Stimulated activated CD8-positive, alpha-beta memory T cell treated with anti-CD3 and anti-CD28 coated beads, Interleukin-15, amount 100 ng/mL, for 48 hours (primary cell): ENCODE data around the gene P2RX4.
"Not testable (repeated sequence)": the region's sequence is repeated elsewhere in the genome, so short reads cannot be mapped to it uniquely, and the experiment has no call there.

Experiments used
- DNase-seq, 2 donors: peaks; one replicate each; pipeline ENCODE4 v3.0.0-alpha.2; 2020; ENCODE audit warnings: low read depth in 2 of 2

Gene P2RX4, protein sequence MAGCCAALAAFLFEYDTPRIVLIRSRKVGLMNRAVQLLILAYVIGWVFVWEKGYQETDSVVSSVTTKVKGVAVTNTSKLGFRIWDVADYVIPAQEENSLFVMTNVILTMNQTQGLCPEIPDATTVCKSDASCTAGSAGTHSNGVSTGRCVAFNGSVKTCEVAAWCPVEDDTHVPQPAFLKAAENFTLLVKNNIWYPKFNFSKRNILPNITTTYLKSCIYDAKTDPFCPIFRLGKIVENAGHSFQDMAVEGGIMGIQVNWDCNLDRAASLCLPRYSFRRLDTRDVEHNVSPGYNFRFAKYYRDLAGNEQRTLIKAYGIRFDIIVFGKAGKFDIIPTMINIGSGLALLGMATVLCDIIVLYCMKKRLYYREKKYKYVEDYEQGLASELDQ

DNA sequence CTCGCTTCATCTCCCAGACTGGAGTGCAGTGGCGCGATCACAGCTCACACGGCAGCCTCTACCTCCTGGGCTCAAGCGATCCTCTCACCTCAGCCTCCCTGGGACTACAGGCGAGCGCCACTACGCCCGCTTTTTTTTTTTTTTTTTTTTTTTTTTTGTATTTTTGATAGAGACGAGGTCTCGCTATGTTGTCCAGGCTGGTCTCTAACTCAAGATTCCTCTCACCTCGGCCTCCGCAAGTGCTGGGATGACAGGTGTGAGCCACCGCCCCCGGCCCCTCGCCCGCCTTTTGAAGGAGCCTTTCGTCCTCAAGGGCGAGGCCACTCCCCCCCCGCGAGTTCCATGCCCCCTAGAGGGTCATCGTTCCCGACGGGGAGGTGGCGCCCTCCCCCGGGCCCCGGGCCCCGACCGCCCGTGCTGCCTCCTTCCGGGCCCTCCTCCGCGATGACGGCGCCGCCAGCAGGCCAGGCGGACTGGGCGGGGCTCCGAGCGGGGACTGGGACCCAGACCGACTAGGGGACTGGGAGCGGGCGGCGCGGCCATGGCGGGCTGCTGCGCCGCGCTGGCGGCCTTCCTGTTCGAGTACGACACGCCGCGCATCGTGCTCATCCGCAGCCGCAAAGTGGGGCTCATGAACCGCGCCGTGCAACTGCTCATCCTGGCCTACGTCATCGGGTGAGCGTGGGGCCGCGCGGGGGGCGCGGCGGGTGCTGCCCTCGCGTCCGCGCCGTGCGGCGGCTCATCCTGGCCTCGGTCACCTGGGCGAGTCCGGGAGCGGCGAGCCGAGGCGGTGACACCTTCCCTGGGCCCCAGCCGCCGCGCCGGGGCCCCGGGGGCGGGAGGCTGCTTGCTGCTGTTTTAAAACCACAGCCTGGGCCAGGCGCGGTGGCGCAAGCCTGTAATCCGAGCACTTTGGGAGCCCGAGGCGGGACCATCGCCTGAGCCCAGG is at the start of gene P2RX4:
TSS of gene P2RX4 (plus strand) at position 506 of the 949 bp plus-strand sequence. CDS start at position 542, 36 bp downstream.
- DNase-seq: peak; percentile 87 to 89

DNA sequence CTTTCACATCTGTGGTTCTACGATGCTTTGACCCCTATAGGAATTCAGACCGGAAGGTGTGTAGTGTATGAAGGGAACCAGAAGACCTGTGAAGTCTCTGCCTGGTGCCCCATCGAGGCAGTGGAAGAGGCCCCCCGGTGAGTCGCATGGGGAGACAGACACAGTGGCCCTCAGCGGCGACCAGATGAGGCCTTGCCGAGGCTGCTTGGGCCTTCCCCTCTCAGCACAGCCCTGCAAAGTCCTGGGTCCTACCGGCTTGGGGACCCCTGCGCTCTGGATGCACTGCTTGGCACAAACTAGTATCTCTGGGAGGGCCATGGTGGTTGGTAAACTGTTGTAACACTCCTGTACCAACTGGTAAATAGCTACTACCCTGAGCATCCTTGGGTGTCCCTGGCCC is 47.5 kb upstream of the P2RX4 start:
- no peak for DNase-seq

DNA sequence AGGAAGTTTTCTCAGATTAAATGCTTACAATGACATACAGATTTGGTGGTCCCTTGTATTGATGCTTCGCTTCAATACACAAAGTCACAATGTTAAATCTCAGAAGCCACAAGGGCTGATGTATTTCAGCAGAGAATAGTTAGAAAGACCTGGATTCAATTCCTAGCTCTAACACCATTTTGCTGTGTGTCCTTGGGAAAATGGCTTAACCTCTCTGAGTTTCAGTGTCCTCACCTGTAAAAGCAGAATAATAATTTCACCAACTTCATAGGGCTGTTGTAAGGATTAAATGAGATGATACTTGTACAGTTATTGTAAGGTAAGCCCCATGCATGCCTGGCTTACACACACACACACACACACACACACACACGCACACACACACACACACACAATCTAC is 46.9 kb upstream of the P2RX4 start:
- no peak for DNase-seq

DNA sequence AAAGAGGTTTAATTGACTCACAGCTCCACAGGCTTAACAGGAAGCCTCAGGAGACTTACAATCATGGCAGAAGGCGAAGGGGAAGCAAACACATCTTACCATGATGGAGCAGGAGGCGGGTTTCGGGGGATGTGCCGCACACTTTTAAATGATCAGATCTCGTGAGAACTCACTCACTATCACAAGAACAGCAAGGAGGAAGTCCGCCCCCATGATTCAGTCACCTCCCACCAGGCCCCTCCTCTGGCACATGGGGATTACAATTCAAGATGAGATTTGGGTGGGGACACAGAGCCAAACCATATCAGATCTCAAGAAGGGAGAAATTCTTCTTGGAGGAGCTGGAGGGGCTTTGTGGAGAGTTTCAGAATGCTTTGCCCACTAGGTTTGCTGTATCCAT is 45.1 kb upstream of the P2RX4 start:
- DNase-seq: not testable (repeated sequence)

DNA sequence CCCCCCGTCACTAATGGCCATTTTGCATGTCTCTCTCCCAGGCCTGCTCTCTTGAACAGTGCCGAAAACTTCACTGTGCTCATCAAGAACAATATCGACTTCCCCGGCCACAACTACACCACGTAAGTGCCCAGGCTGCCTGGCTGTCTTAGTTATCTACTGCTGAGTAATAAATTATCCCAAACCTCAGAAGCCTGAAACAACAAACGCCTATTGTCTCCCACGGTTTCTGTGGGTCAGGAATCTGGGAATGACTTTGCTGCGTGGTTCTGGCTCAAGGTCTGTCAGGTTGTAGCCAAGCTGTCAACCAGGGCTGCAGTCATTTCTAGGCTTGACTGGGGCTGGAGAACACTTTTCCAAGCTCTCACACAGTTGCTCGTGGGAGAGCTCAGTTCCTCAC is 44.6 kb upstream of the P2RX4 start:
- no peak for DNase-seq

DNA sequence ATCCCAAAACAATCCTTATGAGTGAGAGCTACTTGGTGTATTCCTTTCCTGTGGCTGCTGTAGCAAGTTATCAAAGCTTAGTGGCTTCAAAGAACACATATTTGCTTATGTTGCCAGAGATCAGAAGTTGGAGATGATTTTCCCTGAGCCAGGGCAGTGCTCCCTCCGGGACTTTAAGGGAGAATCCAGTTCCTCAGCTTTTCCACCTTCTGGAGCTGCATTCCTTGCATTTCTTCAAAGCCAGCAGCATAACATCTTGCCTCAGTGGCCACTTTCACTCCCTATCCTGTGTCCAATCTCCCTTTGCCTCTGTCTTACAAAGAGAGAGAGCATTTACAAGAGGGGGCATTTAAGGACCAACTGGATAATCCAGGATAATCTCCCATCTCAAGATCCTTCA is 43.6 kb upstream of the P2RX4 start:
- no peak for DNase-seq

DNA sequence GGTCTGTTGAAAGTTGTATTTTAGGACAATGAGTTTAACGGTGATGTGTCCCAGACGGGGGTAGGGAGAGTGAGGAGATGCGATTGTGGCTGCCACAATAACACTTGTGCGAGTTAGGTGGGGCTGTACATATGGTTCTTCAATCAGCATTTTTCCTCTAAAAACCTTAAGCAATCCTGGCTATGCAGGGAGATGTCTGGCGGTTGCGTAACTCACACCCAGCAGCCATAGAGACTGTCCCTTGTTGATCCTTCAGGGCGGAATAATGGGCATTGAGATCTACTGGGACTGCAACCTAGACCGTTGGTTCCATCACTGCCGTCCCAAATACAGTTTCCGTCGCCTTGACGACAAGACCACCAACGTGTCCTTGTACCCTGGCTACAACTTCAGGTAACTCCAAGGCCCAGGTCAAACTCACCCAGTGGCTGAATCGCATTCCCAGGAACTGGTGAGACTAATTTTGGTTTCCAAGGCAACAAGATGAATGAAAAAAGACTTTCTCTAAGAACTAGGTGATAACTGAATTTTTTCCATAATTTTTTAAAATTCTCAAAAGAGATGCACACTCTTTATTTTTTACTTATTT is 42.6 kb upstream of the P2RX4 start:
- DNase-seq: no peak

DNA sequence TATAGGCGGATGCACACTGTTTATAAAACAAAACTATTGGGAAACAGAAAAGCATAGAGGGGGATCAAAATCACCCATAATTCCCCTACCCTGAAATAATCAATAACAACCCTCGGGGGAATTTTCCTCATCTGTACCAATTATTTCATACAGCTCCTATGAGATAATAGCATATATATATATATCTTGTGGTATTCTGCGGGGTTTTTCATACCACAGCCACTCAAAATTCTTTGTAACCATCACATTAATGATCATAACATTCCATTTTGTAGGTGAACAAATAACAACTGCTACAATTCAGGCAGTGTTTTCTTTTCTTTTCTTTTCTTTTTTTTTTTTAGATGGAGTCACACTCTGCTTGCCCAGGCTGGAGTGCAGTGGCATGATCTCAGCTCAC is 42.0 kb upstream of the P2RX4 start:
- no peak for DNase-seq

DNA sequence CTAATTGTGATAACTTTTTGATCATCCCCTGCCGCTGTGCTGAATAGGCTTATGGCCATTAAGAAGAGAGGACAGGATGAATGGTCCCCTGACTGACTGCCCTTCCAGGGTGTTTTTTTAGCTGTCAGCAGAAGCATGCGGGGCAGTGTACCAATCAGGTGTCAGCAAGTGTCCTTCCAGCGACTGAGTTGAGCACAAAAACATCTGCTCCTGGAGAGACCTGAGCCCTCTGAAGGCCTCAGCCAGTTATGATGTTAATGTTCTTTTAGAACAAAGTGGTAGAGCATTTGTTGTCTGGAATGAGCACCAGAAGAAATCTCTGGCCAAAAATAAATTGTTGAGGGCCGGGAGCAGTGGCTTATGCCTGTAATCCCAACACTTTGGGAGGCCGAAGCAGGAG is 39.8 kb upstream of the P2RX4 start:
- DNase-seq: no peak

DNA sequence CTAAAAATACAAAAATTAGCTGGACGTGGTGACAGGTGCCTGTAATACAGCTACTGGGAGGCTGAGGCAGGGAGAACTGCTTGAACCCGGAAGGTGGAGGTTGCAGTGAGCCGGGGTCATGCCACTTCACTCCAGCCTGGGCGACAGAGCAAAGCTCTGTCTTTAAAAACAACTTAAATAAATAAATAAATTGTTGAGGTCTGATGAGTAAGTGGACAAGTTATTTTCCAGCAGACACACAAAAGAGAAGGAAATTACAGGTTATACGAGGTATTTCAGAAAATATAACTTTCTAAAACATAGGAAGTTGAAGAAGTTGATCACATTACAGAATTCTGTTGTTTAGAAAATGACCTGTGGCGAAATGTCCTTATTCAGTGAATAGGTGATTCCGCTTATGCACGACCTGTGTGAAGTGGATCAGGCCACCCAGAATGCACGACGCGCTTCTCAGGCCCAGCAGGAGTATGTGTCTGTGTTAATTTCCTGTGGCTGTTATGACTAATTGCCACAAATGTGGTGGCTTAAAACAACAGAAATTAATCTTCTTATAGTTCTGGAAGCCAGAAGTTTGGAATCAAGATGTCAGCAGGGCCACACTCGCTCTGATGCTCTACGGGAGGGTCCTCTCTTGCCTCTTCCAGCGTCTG is 39.2 kb upstream of the P2RX4 start:
- no peak for DNase-seq

DNA sequence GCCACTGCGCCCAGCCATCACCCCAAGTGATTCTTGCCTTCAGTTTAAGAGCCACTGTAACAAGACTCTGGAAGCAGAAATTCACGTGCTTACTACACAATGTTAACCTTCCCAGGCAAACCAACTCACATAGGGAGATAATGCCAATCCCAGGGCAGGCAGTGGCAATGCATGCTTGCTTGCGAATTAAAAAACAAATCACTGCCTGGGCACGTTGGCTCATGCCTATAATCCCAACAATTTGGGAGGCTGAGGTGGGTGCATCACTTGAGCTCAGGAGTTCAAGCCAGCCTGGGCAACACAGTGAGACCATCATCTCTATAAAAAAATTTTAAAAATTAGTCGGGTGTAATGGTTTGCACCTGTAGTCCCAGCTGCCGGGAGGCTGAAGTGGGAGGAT is 37.8 kb upstream of the P2RX4 start:
- DNase-seq: no peak

DNA sequence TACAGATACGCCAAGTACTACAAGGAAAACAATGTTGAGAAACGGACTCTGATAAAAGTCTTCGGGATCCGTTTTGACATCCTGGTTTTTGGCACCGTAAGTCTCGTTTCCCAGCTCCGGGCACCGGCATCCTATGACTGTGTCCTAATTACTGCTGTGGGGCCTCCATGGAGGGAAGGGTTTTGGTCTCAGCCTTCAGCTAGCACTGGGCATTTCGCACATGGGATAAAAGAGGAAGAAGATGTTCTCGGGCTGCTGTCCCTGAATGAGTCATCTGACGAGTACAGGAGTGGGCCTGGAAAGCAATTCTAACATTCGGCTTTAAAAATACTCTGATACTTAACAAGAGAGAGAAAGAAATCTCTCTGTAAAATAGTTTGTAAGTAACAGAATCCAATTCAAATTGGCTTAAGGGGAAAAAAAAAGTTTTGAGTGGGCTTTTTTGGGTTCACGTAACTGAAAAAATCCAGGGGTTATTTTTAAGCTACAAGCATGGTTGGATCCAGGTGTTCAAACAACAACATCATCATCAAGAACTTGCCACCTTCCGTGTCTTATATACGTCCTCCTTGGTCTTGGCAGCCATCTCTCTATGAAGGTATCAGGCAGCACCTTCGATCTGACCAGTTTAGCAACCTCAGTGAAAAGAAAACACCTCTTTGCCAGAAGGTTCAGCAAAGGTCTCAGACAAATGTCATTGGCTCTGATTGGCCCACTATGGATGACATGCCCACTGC is 34.4 kb upstream of the P2RX4 start:
- no peak for DNase-seq

DNA sequence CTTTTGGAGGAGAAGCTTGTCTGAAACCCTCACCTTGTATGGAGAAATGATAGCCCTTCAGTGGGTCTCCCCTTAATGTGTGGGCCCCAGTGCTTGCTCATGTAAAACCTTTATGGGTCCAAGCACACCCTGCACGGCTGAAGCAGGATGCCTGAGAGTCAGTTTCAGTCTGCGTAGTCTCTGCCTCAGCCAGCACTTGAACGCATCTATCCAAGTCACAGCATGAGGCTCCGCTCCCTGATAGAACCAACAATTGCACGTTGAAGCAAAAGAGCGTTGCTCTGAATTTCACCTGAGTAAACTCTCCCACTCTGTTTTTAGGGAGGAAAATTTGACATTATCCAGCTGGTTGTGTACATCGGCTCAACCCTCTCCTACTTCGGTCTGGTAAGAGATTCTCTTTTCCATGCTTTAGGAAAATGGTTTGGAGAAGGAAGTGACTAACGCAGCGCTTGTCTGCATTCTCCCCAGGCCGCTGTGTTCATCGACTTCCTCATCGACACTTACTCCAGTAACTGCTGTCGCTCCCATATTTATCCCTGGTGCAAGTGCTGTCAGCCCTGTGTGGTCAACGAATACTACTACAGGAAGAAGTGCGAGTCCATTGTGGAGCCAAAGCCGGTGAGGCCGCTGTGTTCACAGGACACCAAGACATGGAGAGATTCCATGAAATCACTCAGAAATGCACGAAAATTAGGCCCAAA is 33.0 kb upstream of the P2RX4 start:
- DNase-seq: no peak

DNA sequence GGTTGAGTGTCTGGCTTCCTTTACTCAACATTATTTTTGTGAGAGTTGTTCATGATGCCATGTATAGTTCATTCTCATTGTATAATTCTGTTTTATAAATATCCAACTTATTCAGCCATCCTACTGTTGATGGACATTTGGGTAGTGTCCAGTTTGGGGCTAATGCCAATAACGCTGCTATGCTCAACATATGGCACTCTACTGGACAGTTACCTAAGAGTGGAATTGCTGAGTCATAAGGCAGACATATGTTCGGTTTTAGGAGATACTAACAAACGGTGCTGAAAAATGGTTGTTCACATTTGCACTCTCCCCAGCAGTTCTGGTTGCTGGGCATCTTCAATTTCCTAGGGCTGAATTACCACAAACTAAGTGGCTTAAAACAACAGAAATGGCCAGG is 28.7 kb upstream of the P2RX4 start:
- DNase-seq: no peak

DNA sequence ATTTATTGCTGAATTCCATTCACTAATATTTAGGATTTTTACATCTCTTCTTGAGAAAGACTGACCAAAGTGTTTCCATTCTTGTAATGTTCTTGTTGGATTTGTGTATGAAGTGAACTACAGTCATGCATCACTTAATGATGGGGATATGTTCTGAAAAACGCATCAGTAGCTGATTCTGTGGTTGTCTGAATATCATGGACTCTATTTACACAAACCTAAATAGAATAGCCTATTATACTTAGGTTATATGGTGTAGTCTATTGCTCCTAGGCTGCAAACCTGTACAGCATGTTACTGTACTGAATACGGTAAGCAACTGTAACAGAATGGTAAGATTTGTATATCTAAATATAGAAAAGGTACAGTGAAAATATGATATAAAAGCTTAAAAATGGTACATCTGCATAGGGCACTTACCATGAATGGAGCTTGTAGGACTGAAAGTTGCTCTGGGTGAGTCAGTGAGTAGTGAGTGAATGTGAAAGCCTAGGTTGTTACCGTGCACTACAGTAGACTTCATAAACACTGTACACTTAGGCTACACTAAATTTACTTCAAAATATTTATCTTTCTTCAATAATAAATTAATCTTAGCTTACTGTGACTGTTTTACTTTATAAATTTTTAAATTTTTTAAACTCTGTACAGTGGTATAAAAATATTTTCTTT is 27.6 kb upstream of the P2RX4 start:
- DNase-seq: no peak

DNA sequence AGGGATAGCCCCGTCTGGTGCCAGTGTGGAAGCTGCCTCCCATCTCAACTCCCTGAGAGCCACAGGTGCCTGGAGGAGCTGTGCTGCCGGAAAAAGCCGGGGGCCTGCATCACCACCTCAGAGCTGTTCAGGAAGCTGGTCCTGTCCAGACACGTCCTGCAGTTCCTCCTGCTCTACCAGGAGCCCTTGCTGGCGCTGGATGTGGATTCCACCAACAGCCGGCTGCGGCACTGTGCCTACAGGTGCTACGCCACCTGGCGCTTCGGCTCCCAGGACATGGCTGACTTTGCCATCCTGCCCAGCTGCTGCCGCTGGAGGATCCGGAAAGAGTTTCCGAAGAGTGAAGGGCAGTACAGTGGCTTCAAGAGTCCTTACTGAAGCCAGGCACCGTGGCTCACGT is 25.5 kb upstream of the P2RX4 start:
- DNase-seq: no peak

DNA sequence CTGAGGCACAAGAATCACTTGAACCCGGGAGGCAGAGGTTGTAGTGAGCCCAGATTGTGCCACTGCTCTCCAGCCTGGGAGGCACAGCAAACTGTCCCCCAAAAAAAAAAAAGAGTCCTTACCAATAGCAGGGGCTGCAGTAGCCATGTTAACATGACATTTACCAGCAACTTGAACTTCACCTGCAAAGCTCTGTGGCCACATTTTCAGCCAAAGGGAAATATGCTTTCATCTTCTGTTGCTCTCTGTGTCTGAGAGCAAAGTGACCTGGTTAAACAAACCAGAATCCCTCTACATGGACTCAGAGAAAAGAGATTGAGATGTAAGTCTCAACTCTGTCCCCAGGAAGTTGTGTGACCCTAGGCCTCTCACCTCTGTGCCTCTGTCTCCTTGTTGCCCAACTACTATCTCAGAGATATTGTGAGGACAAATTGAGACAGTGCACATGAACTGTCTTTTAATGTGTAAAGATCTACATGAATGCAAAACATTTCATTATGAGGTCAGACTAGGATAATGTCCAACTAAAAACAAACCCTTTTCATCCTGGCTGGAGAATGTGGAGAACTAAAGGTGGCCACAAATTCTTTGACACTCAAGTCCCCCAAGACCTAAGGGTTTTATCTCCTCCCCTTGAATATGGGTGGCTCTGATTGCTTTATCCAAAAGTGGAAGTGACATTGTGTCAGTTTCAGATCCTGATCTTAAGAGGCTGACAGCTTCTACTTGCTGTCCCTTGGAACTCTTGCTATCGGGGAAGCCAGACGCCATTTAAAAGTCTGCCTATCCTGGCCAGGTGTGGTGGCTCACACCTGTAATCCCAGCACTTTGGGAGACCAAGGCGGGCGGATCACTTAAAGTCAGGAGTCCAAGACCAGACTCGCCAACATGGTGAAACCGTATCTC is 24.7 kb upstream of the P2RX4 start:
- DNase-seq: no peak

DNA sequence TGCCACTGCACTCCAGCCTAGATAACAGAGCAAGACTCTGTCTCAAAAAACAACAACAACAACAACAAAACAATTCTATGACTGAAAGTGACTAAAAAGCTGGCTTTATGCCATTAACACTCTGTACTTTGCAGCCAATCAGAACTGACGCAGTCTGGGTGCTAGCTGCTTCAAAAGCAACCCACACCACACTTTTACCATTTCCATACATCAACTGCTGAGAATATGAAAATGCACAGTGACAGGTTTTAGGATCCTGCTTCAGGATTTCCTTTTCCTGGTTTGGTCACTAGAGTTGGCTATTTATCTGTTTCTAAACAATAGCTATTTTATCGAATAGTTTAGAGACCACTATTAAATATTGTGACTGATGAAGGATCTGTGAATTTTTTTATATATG is 23.1 kb upstream of the P2RX4 start:
- no peak for DNase-seq

DNA sequence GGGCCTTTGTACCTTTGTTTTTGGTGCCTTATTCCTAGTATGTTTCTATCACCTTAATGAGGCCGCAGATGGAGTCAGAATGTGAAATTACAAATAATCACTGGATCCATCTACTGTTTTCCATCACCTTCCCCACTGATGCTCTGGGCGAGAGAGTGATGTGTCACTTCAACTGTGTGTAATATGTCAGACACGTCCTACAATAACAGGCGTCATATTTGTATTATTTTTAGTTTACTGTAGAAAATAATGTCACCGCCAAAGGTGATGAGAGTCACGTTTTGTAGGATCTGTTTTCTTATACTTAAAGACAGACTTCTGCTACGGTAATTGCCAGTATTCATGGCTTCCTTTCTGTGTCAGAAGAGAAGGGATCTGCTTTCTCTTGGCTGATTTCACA is 22.4 kb upstream of the P2RX4 start:
- DNase-seq: no peak
